Fibroblast of skin of left biceps (primary cell): Measurements from ENCODE around the gene UFSP1.
A peak's percentile ranks its signal among the peaks of the same experiment; 100 is the strongest.

Source experiments
- DNase-seq, 2 experiments: peaks; one replicate each; pipeline ENCODE4 v3.0.0-alpha.2; 2013; ENCODE audit warnings: low read depth in 2 of 2

UFSP1 gene

GRCh38 chr7:100882201-100882600 lies 7.3 kb downstream of the UFSP1 start:
- no peak for DNase-seq

DNA sequence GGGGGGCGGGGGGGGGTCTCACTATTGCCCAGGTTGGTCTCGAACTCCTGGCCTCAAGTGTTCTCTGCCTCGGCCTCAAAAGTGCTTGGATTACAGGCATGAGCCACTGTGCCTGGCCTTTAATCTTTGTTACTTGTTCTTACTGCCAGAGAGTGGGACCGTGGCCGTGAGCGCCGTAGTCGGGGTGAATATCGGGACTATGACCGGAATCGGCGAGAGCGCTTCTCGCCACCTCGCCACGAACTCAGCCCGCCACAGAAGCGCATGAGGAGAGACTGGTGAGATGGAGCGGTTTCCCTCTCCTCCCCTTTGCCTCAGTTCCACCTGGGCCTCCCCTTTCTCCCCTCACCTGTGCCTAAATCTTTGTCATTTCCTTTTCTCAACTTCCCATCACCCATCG lies 8.4 kb downstream of the UFSP1 start:
- DNase-seq = no peak

DNA sequence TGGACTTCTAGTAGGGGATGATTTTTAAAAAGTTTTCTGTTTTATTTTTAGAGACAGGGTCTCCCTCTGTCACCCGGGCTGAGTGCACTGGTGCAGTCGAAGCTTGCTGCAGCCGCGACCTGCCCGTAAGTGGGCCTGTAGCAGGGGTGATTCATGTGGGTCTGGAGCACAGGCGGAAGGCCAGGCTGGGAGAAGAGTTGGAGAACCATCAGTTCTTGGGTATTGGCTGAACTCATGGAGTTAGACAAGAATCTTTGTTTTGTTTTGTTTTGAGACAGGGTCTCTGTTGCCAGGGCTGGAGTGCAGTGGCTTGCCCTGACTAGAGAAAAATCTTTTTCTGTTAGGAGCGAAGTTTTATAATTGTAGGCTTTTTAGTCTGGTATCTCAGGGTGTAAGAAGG lies 8.9 kb downstream of the UFSP1 start:
- no peak for DNase-seq

GRCh38 chr7:100879685-100880261 lies 9.7 kb downstream of the UFSP1 start:
- DNase-seq = no peak

GRCh38 chr7:100878685-100879084 lies 10.8 kb downstream of the UFSP1 start:
- DNase-seq = no peak

GRCh38 chr7:100878013-100878412 lies 11.5 kb downstream of the UFSP1 start:
- no peak for DNase-seq

DNA sequence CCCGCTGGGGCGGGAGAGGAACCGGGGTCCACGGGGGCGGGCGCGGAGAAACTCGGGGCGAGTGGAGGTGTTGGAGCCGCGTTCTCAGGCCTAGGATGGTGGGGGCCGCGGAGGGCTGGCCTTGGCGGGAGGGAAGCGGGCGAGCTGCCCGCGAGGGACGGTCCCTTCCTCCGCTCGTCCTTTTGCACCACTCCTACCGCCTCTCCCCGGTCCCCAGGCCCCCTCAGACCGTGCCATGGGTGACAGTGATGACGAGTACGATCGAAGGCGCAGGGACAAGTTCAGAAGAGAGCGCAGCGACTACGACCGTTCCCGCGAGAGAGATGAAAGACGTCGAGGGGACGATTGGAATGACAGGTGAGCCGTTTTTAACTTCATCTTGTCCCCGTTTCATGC lies 14.2 kb downstream of the UFSP1 start:
- no peak for DNase-seq

DNA sequence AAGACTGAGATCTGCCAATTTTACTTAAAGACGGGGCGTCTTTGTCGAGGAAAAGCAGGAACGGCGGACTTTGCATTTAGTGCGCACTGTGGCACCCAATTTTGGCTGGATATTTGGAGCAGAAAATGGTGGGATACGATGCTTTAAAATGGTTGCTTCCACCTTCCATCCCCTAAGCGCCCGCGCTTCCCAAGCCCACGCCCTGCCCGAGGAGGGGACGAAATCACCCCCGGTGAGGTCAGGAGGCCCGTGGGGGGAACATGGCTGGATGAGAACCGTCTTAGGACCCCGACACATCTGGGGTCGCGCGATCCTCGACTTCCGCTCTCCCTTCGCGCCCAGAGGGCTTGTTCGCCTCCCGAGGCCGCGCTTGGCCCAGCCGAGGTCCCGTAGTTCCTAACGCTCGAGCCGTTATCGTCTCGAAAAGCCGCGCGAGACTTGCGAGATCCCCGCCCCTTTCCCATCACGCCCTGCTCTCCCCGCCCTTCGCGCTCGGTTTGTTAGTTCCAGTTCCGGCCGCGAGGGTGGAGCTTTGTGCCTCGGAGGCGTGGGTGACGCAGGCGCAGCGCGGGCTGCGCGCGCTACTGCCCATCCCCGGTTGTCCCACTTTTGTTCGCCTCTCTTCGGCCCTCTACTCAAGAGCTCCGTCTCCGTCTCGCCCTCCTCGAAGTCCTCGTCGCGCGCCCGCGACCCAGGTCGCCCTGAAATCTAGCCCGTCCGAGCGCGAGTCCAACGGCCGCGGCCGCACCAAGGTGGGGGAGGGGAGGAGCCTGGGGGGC lies 14.7 kb downstream of the UFSP1 start, which contains the start of gene SRRT:
Gene SRRT, plus strand, starts transcription at position 527 of the 779 bp plus-strand sequence. CDS start 488 bp downstream, outside the sequence.
- DNase-seq = peak; percentile 94 to 95

DNA sequence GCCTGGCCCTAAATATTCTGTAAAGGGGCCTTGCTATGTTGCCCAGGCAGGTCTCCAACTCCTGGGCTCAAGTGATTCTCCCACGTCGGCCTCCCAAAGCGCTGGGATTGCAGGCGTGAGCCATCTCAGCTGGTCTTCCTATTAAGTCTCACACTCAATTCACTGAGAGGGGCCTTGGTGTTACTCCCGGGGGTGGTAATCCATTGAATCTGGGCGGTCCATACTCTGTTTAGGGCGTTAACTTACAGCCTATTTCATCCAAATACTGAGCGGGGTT lies 15.3 kb downstream of the UFSP1 start:
- DNase-seq = no peak

GRCh38 chr7:100873599-100874299 lies 15.8 kb downstream of the UFSP1 start:
- no peak for DNase-seq

DNA sequence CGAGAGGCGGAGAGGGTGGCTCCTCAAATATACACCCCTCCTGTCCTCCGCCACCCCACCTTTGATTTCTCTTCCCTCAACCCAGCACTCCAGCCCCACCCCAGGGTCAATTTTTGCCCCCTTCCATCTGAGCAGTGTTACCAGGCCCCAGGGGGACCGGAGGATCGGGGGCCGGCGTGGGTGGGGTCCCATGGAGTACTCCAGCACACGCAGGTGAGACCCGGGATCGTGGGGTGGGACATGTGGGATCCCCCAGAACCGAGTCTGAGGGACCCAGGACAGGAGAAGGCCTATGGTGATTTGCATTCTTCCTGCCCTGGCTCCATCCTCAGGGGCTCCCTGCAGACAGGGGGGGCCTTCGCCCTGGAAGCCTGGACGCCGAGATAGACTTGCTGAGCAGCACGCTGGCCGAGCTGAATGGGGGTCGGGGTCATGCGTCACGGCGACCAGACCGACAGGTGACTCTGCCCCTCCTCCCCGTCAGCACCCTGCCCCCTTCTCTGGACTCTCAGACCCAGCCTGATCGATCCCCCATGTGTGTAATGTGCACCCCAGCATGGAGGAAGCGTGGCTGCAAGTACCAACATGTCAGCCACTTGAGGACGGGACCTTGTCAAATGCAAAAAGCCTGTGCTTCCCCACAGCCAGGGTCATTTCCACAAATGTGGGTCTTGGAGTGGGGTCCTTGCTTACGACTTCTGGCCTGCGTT lies 21.6 kb downstream of the UFSP1 start:
- no peak for DNase-seq

DNA sequence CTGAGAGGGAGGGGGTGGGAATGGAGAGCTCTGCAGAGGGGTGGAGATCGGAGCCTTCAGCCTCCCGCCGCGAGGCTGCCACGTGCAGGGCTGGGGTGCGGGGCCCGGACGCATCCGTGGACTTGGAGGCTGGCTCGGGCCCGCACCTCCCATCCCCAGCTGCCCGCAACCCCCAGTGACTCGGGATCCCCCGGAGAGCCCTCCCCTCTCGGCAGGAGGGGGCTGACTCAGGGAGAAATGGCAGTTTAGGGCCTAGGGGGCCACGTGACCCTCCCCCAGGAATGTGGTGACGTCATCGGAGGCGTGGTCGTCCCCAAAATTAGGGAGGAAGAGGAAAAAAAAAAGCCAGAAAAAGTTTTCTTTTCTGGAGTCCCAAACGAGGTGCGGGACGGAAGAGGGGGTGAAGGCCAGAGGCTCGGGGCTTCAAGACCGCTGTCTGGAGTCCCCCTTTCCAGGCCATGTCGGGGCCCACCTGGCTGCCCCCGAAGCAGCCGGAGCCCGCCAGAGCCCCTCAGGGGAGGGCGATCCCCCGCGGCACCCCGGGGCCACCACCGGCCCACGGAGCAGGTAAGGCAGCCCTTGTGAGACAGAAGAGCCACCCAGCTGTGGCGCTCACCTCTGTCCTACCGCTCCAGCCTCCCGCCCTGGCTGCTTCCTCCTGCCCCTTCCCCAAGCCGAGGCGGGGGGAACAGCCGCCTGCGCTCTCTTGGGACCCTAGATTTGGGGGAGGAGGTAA lies 22.3 kb downstream of the UFSP1 start, which contains the start of gene TRIP6:
Gene TRIP6, plus strand, starts transcription at position 348 of the 736 bp plus-strand sequence. Its CDS starts 111 bp downstream, at position 459.
- peak; percentile 94 to 95 for DNase-seq

- DNase-seq = no peak
These were observed 22.8 kb downstream of the UFSP1 start for GRCh38 chr7:100866729-100867039.

DNA sequence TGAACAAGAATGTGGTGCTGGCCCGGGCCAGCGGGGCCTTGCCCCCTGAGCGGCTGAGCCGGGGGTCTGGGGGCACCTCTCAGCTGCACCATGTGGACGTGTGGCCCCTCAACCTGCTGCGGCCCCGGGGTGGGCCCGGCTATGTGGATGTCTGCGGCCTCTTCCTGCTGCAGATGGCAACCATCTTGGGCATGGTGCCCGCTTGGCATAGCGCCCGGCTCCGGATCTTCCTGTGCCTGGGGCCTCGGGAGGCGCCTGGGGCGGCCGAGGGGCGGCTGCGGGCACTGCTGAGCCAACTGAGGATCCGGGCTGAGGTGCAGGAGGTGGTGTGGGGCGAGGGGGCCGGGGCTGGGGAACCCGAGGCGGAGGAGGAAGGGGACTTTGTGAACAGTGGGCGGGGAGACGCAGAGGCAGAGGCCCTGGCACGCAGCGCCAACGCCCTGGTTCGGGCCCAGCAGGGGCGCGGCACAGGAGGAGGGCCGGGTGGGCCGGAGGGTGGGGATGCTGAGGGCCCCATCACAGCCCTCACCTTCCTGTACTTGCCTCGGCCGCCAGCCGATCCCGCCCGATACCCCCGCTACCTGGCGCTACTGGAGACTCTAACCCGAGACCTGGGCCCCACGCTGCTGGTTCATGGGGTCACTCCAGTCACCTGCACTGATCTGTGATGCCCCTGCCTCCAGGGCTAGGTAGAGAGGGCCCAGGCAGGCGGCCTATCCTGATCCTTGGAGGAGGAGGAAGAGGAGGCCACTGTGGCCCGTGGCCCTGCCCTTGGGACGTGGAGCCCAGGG lies 23.4 kb downstream of the UFSP1 start:
- DNase-seq = no peak

- no peak for DNase-seq
These were observed 24.1 kb downstream of the UFSP1 start for GRCh38 chr7:100865372-100865911.

DNA sequence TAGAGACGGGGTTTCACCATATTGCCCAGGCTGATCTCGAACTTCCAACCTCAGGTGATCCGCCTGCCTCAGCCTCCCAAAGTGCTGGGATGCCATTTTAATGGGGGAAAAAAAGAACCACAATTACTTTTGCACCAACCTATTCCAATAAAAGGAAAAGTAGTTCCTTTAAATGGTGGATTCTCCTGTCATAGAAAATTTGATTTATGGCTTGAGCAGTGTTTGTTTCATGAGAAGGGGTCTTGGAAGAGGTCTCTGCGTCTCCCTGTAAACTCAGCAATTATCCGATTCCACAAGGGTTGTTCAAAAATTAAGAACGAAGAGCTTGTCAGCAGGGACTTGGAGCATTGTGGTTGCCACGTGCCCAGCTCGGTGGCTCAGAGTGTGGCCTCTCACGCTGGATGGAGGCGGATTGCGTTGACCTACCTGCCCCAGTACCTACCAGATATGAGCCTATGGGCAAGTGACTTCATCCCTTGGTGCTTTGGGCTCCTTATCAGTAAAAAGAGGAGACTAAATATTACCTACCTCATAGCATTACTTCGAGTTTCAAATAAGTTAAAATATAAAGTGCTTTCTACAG lies 25.2 kb downstream of the UFSP1 start:
- DNase-seq = no peak

DNA sequence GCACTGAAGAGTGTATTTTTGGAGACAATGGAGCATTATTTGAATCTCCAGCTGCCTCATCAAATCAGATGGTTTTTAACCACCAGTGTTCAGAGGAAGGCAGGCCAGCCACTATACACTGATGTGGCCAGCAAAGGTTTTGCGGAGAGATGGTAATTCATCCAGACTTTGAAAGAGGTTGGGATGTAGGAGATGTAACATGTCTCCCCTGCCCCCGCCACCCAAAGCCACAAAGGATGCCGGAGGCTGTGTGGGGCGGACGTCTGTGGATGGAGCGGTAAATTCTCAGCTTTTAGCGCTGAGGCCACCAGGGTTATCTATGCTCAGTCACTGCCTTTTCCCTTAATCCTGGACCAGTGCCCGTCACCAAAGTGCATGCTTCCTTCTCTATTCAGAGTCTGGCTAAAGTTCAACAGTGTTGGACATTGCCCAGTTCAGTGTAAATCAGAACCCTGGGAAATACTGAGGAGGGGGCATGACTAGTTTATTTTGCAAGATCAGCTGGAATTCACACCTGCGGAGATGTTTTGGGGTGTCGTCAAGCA lies 26.0 kb downstream of the UFSP1 start:
- DNase-seq = no peak

DNA sequence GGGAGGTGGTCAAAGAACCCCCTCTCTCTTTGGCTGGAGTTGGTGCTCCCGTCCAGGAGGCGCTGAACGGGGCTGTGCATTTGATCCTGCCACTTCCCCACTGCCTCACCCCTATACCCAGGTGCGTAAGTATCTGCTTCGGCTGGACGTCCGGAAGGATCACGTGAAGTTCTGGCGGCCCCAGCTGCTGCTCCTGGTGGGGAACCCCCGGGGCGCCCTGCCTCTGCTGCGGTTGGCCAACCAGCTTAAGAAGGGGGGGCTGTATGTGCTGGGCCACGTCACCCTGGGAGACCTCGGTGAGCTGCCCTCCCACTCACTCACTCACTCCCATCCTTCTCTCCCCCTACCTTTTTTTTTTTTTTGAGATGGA lies 27.9 kb downstream of the UFSP1 start:
- DNase-seq = no peak

DNA sequence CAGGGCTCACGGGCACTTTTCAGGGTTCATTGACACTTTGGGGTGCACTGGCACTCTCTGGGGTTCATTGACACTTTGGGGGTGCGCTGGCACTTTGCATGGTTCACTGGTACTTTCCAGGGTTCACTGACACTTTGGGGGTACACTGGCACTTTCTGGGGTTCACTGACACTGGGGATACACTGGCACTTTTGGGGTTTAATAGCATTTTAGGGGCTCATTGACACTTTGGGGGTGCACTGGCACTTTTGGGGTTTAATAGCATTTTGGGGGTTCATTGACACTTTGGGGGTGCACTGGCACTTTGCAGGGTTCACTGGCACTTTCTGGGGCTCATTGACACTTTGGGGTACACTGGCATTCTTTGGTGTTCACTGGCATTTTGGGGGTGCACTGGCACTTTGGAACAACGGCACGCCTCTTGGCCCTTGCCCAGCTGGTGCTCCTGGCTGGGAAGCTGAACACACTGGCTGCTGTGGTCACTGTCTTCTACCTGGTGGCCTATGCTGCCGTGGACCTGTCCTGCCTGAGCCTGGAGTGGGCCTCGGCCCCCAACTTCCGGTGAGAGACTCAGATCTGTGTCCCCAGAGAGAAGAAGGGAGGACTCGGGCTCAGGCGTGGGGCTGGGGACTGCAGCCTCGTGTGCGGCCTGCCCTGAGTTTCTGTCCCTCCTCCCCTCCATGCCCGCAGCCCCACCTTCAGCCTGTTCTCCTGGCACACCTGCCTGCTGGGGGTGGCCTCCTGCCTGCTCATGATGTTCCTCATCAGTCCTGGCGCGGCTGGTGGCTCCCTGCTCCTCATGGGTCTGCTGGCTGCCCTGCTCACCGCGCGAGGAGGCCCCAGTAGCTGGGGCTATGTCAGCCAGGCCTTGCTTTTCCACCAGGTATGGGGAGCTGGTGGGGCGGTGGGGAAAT lies 28.6 kb downstream of the UFSP1 start:
- no peak for DNase-seq
